ENCODE data around the gene SSNA1.

SSNA1 gene

GRCh38 chr9:137202966-137203365 lies 14.5 kb downstream of the SSNA1 start:
- no peak for DNase-seq
- no peak overlapping the region for H3K27ac ChIP-seq (ENCODE audit: insufficient read depth, low read length, poor library complexity, severe bottlenecking)
- no peaks in the 10 kb centered on the region for H3K9me3 ChIP-seq (ENCODE audit: control insufficient read depth, low read length)

GRCh38 chr9:137204731-137205125 lies 16.3 kb downstream of the SSNA1 start:
- H3K27me3 ChIP-seq (replicated peaks; ENCODE audit: control insufficient read depth, insufficient read depth, low read length, poor library complexity, severe bottlenecking), result no peaks in the 10 kb centered on the region
- DNase-seq, result no peak
- peak overlapping the region; percentile 77 for H3K4me3 ChIP-seq (ENCODE audit: insufficient read depth, low read depth, low read length, poor library complexity, severe bottlenecking)
- H3K27ac ChIP-seq (ENCODE audit: insufficient read depth, low read length, poor library complexity, severe bottlenecking), result peak overlapping the region; percentile 89
- peaks cover 32% of the 10 kb centered on the region for H3K4me1 ChIP-seq (ENCODE audit: control insufficient read depth, insufficient read depth, low read length, poor library complexity, severe bottlenecking)
- H3K36me3 ChIP-seq (ENCODE audit: control insufficient read depth, insufficient read depth, low read length), result peaks cover 3% of the 10 kb centered on the region
- no peaks in the 10 kb centered on the region for H3K9me3 ChIP-seq (ENCODE audit: control insufficient read depth, low read length)

More at GRCh38 chr9:137202966-137203365, 14.5 kb downstream of the SSNA1 start:
- peaks cover 37% of the 10 kb centered on the region for H3K4me1 ChIP-seq (ENCODE audit: control insufficient read depth, insufficient read depth, low read length, poor library complexity, severe bottlenecking)
- no peak overlapping the region for H3K4me3 ChIP-seq (ENCODE audit: insufficient read depth, low read depth, low read length, poor library complexity, severe bottlenecking)
- no peaks in the 10 kb centered on the region for H3K36me3 ChIP-seq (ENCODE audit: control insufficient read depth, insufficient read depth, low read length)
- H3K27me3 ChIP-seq (replicated peaks; ENCODE audit: control insufficient read depth, insufficient read depth, low read length, poor library complexity, severe bottlenecking), result no peaks in the 10 kb centered on the region

GRCh38 chr9:137205126-137206069 lies 16.9 kb downstream of the SSNA1 start, which contains the start of the genes NDOR1 and TMEM203:
Gene NDOR1 (plus strand): TSS chr9:137205700. CDS start chr9:137205778, 78 bp downstream.
Gene TMEM203 (minus strand): TSS chr9:137205648. CDS start chr9:137205414, 234 bp downstream.
- Histone ChIP-seq H3K9me3 (ENCODE audit: control insufficient read depth, low read length) (no peaks in the 10 kb centered on the region), H3K4me3 (ENCODE audit: insufficient read depth, low read depth, low read length, poor library complexity, severe bottlenecking) (peak within 1 kb of the TSS; percentile 77), H3K27me3 (replicated peaks; ENCODE audit: control insufficient read depth, insufficient read depth, low read length, poor library complexity, severe bottlenecking) (no peaks in the 10 kb centered on the region), H3K4me1 (ENCODE audit: control insufficient read depth, insufficient read depth, low read length, poor library complexity, severe bottlenecking) (peaks cover 30% of the 10 kb centered on the region), H3K36me3 (ENCODE audit: control insufficient read depth, insufficient read depth, low read length) (peaks cover 3% of the 10 kb centered on the region), H3K27ac (ENCODE audit: insufficient read depth, low read length, poor library complexity, severe bottlenecking) (peak within 1 kb of the TSS; percentile 89)
- DNase-seq, result peak; percentile 88 to 93 (median 89)

GRCh38 chr9:137206602-137207001 lies 18.1 kb downstream of the SSNA1 start:
- no peak for DNase-seq
- Histone ChIP-seq H3K9me3 (ENCODE audit: control insufficient read depth, low read length) (no peaks in the 10 kb centered on the region), H3K27me3 (replicated peaks; ENCODE audit: control insufficient read depth, insufficient read depth, low read length, poor library complexity, severe bottlenecking) (no peaks in the 10 kb centered on the region), H3K4me1 (ENCODE audit: control insufficient read depth, insufficient read depth, low read length, poor library complexity, severe bottlenecking) (peaks cover 24% of the 10 kb centered on the region), H3K36me3 (ENCODE audit: control insufficient read depth, insufficient read depth, low read length) (peaks cover 3% of the 10 kb centered on the region), H3K4me3 (ENCODE audit: insufficient read depth, low read depth, low read length, poor library complexity, severe bottlenecking) (peak overlapping the region; percentile 77), H3K27ac (ENCODE audit: insufficient read depth, low read length, poor library complexity, severe bottlenecking) (no peak overlapping the region)

GRCh38 chr9:137211532-137211931 lies 23.1 kb downstream of the SSNA1 start:
- no peaks in the 10 kb centered on the region for H3K9me3 ChIP-seq (ENCODE audit: control insufficient read depth, low read length)
- H3K4me1 ChIP-seq (ENCODE audit: control insufficient read depth, insufficient read depth, low read length, poor library complexity, severe bottlenecking), result peaks cover 3% of the 10 kb centered on the region
- no peak overlapping the region for H3K4me3 ChIP-seq (ENCODE audit: insufficient read depth, low read depth, low read length, poor library complexity, severe bottlenecking)
- no peaks in the 10 kb centered on the region for H3K27me3 ChIP-seq (replicated peaks; ENCODE audit: control insufficient read depth, insufficient read depth, low read length, poor library complexity, severe bottlenecking)
- H3K27ac ChIP-seq (ENCODE audit: insufficient read depth, low read length, poor library complexity, severe bottlenecking), result no peak overlapping the region
- peaks cover 3% of the 10 kb centered on the region for H3K36me3 ChIP-seq (ENCODE audit: control insufficient read depth, insufficient read depth, low read length)
- DNase-seq, result no peak

GRCh38 chr9:137212520-137212919 lies 24.0 kb downstream of the SSNA1 start:
- H3K4me3 ChIP-seq (ENCODE audit: insufficient read depth, low read depth, low read length, poor library complexity, severe bottlenecking), result no peak overlapping the region
- no peak overlapping the region for H3K27ac ChIP-seq (ENCODE audit: insufficient read depth, low read length, poor library complexity, severe bottlenecking)
- no peak for DNase-seq
- H3K36me3 ChIP-seq (ENCODE audit: control insufficient read depth, insufficient read depth, low read length), result peaks cover 3% of the 10 kb centered on the region
- H3K27me3 ChIP-seq (replicated peaks; ENCODE audit: control insufficient read depth, insufficient read depth, low read length, poor library complexity, severe bottlenecking), result no peaks in the 10 kb centered on the region
- H3K4me1 ChIP-seq (ENCODE audit: control insufficient read depth, insufficient read depth, low read length, poor library complexity, severe bottlenecking), result peaks cover 1% of the 10 kb centered on the region
- no peaks in the 10 kb centered on the region for H3K9me3 ChIP-seq (ENCODE audit: control insufficient read depth, low read length)

- no peaks in the 10 kb centered on the region for H3K9me3 ChIP-seq (ENCODE audit: control insufficient read depth, low read length)
- H3K27ac ChIP-seq (ENCODE audit: insufficient read depth, low read length, poor library complexity, severe bottlenecking), result no peak overlapping the region
- no peak overlapping the region for H3K4me3 ChIP-seq (ENCODE audit: insufficient read depth, low read depth, low read length, poor library complexity, severe bottlenecking)
- no peaks in the 10 kb centered on the region for H3K27me3 ChIP-seq (replicated peaks; ENCODE audit: control insufficient read depth, insufficient read depth, low read length, poor library complexity, severe bottlenecking)
- H3K36me3 ChIP-seq (ENCODE audit: control insufficient read depth, insufficient read depth, low read length), result peaks cover 3% of the 10 kb centered on the region
- DNase-seq, result no peak
- peaks cover 3% of the 10 kb centered on the region for H3K4me1 ChIP-seq (ENCODE audit: control insufficient read depth, insufficient read depth, low read length, poor library complexity, severe bottlenecking)
These were observed 24.9 kb downstream of the SSNA1 start for GRCh38 chr9:137213160-137214060.

- Histone ChIP-seq H3K36me3 (ENCODE audit: control insufficient read depth, insufficient read depth, low read length) (no peaks in the 10 kb centered on the region), H3K9me3 (ENCODE audit: control insufficient read depth, low read length) (no peaks in the 10 kb centered on the region), H3K4me3 (ENCODE audit: insufficient read depth, low read depth, low read length, poor library complexity, severe bottlenecking) (no peak overlapping the region), H3K27ac (ENCODE audit: insufficient read depth, low read length, poor library complexity, severe bottlenecking) (no peak overlapping the region), H3K4me1 (ENCODE audit: control insufficient read depth, insufficient read depth, low read length, poor library complexity, severe bottlenecking) (peaks cover 3% of the 10 kb centered on the region), H3K27me3 (replicated peaks; ENCODE audit: control insufficient read depth, insufficient read depth, low read length, poor library complexity, severe bottlenecking) (no peaks in the 10 kb centered on the region)
- no peak for DNase-seq
These were observed 26.1 kb downstream of the SSNA1 start for GRCh38 chr9:137214620-137215019.

- DNase-seq, result no peak
- Histone ChIP-seq H3K4me3 (ENCODE audit: insufficient read depth, low read depth, low read length, poor library complexity, severe bottlenecking) (no peak overlapping the region), H3K9me3 (ENCODE audit: control insufficient read depth, low read length) (no peaks in the 10 kb centered on the region), H3K27ac (ENCODE audit: insufficient read depth, low read length, poor library complexity, severe bottlenecking) (no peak overlapping the region), H3K27me3 (replicated peaks; ENCODE audit: control insufficient read depth, insufficient read depth, low read length, poor library complexity, severe bottlenecking) (no peaks in the 10 kb centered on the region), H3K36me3 (ENCODE audit: control insufficient read depth, insufficient read depth, low read length) (no peaks in the 10 kb centered on the region), H3K4me1 (ENCODE audit: control insufficient read depth, insufficient read depth, low read length, poor library complexity, severe bottlenecking) (peaks cover 3% of the 10 kb centered on the region)
These were observed 26.9 kb downstream of the SSNA1 start for GRCh38 chr9:137215196-137215986.
